Upper lobe of left lung (tissue), 4 donors: ENCODE measurements around the gene PDZD2.

Experiments used
- CTCF ChIP-seq, 6 experiments: fragments of 450-650 bp in 4 of 6; fragments of 200-600 bp in 2 of 6; sonication (generic) in 2 of 6; IDR thresholded peaks; one replicate each; pipeline ENCODE4 v1.5.1; 2016 to 2019; ENCODE audit warnings: antibody characterized with exemption in 6 of 6
- POLR2A ChIP-seq, 4 donors: fragments of 450-650 bp; IDR thresholded peaks; one replicate each; pipeline ENCODE4 v1.5.1; 2016 to 2017; ENCODE audit warnings: antibody characterized with exemption in 4 of 4, mild to moderate bottlenecking in 2 of 4
- POLR2AphosphoS5 ChIP-seq, 2 donors: sonication (generic); formaldehyde crosslinking; IDR thresholded peaks; one replicate each; pipeline ENCODE4 v1.5.1; 2017; ENCODE audit warnings: antibody characterized with exemption in 2 of 2

- no peak for TF ChIP-seq CTCF (IDR thresholded peaks at IDR 0.05)
- no peak for TF ChIP-seq POLR2AphosphoS5 (IDR thresholded peaks at IDR 0.05)
- no peak for TF ChIP-seq POLR2A (IDR thresholded peaks at IDR 0.05)
These were observed 451.3 kb downstream of the PDZD2 start for GRCh38 chr5:32090026-32090754.
